Hippocampal formation (tissue), 2 donors: ENCODE measurements around the gene PSD.

ENCODE experiments used
- DNase-seq, 2 donors: peaks; one replicate each; lab custom pipeline; 2025; lab: John Stamatoyannopoulos, UW

Gene PSD

DNA sequence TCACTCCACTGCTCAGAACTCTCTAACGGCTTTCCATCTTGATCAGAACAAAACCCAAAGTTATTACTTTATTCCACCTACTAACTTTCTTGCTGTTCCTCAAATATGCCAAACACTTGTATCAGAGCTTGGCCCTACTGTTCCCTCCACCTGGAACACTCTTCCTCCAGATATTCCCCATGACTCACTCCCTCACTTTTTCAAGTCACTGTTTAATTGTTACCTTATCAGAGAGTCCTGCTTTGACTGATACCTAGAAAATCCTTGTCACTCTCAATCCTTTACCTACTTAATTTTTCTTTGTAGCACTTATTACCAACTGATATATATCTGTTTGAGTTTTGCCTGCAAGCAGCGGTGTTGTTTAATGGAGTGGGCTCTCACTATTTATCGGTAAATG, 28.7 kb downstream of the PSD start:
- no peak for DNase-seq

GRCh38 chr10:102384606-102385429, 33.8 kb downstream of the PSD start:
- no peak for DNase-seq

DNA sequence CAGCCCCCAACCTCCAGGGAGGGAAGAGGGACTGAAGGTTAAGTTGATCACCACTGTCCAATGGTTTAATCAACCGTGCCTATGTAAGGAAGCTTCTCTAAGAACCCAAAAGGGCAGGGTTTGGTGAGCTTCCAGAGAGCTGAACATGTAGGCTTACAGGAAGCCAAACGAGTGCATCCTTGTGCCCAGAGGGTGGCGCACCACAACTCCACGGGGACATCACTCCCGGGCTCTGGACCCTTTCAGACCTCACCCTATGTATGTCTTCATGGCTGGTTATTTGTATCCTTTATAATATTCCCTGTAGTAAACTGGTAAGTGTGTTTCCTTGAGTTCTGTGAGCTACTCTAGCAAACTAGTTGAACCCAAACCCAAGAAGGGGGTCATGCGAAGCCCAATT, 34.5 kb downstream of the PSD start:
- DNase-seq = no peak

- DNase-seq = no peak
Observed at GRCh38 chr10:102382871-102383270, 35.7 kb downstream of the PSD start.

- DNase-seq = no peak
Observed at GRCh38 chr10:102381983-102382382, 36.6 kb downstream of the PSD start.

DNA sequence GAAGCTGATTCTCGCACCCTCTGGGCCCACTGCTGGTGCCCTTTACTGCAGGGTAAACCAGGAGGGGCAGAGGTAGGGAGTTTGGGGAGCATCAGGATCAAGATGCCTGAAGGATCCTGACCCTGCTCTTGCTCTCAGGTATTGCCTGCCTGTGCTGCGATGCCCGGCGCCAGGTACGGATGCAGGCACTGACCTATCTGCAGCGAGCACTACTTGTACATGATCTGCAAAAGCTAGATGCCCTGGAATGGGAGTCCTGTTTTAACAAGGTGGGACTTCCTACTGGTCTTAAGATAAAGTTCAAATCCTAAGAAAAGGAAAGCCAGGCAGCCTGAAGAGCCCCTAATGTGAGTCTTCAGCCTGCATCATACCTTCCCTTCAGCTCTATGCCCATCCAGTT, 39.2 kb downstream of the PSD start:
- DNase-seq = no peak

- DNase-seq = no peak
Observed at GRCh38 chr10:102376901-102377300, 41.7 kb downstream of the PSD start.

- DNase-seq = no peak
Observed at GRCh38 chr10:102375867-102376266, 42.7 kb downstream of the PSD start.

DNA sequence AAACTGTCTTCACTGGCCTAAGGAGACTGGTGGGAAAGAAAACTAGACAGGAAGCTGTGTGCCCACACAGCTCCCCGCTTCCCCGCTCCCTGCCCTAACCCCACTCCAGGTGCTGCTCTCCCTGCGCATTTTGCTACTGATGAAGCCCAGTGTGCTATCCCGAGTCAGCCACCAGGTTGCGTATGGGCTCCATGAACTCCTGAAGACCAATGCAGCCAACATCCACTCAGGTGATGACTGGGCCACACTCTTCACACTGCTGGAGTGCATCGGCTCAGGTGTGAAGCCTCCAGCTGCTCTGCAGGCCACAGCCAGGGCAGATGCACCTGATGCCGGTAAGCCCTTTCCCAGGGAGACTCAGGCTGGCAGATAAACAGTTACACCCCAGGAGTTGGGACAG, 43.3 kb downstream of the PSD start:
- no peak for DNase-seq

DNA sequence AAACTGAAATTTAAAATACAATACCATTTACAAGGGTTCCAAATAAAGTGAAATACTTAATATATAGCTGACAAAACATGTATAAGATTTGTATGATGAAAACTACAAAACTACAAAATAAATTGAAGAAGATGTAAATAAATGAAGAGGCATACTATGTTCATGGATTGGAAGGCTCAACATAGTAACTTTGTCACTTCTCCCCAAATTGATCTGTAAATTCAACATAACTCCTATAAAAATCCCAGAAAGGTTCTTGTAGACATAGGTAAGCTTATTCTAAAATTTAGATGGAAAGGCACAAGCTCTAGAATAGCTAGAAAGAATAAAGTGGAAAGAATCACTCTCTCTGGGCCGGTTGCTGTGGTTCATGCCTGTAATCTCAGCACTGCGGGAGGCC, 47.3 kb downstream of the PSD start:
- DNase-seq = no peak

DNA sequence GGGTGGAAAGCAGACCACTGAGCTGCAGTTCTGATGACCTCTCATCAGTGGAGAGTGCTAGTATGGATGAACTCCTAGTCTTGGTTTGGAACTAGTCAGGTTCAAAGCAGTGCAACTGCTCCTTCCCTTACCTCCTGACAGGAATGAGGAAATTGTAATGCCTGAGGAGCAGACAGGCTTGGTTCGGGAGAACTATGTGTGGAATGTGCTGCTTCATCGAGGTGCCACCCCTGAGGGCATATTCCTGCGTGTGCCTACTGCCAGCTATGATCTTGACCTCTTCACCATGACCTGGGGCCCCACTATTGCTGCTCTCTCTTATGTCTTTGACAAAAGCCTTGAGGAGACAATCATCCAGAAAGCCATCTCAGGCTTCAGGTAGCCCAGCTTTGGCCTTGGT, 50.5 kb downstream of the PSD start:
- no peak for DNase-seq

DNA sequence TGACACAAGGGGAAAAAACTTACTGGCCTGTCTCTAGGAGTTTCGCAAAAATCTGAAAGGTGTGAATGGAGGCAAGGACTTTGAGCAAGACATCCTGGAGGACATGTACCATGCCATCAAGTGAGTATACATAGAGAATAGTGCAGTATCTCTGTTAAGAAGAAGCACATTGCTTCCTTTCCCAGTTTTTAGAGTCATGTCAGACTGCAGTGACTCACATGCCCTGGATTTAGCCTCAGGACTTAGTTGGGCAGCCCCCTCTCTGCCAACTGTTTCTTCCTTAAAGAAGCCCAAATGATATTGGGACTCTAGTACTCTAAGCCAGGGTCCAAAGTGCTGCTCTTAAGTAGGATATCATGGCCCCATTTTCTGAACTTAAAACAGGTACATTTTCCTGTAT, 51.1 kb downstream of the PSD start:
- no peak for DNase-seq

GRCh38 chr10:102358712-102359382, 59.7 kb downstream of the PSD start:
- no peak for DNase-seq

DNA sequence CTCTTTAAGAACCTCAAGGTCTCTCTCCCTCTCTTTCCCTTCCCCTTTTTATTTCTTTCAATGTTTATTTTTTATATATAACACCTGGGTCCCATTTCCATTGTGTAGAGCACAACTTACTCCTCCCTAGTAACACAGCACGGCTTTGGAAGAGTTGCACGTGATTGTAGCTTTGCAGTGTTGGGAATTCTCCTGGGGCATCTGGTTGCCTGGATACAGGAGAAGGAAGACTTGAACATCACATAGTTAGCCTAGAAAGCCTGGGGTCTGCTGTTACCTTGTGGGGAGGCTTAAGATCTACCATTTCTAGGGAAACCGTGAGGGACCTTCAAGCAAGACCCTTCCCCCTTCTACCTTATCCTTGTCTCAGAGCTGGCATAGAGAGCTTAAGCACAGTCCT, 64.1 kb downstream of the PSD start:
- DNase-seq = no peak
